ENCODE measurements around the gene MCHR1.
"Not testable (repeated sequence)": the region's sequence is repeated elsewhere in the genome, so short reads cannot be mapped to it uniquely, and the experiment has no call there.

MCHR1 gene

GRCh38 chr22:40679249-40679963, at the start of gene MCHR1:
Gene MCHR1 (plus strand): TSS chr22:40679484. CDS start chr22:40679653, 169 bp downstream.
- no peak for DNase-seq (ENCODE audit: low read depth)

GRCh38 chr22:40631925-40632324, 47.4 kb upstream of the MCHR1 start:
- no peak for DNase-seq (ENCODE audit: low read depth)

- DNase-seq (ENCODE audit: low read depth), result no peak
Observed at GRCh38 chr22:40633036-40633435, 46.2 kb upstream of the MCHR1 start.

- no peak for DNase-seq (ENCODE audit: low read depth)
Observed at GRCh38 chr22:40634119-40634903, 45.0 kb upstream of the MCHR1 start.

GRCh38 chr22:40635043-40635939, 44.0 kb upstream of the MCHR1 start:
- no peak for DNase-seq (ENCODE audit: low read depth)

GRCh38 chr22:40635940-40636379, 43.3 kb upstream of the MCHR1 start:
- DNase-seq (ENCODE audit: low read depth), result no peak

- peak; percentile 100 for DNase-seq (ENCODE audit: low read depth)
Observed at GRCh38 chr22:40636380-40637182, 42.7 kb upstream of the MCHR1 start, which contains the start of gene MRTFA. Gene MRTFA (minus strand): TSS chr22:40636719.

GRCh38 chr22:40637183-40638150, 41.8 kb upstream of the MCHR1 start:
- DNase-seq (ENCODE audit: low read depth), result no peak

GRCh38 chr22:40638261-40638660, 41.0 kb upstream of the MCHR1 start:
- DNase-seq (ENCODE audit: low read depth), result no peak

- no peak for DNase-seq (ENCODE audit: low read depth)
Observed at GRCh38 chr22:40641269-40641668, 38.0 kb upstream of the MCHR1 start.

- no peak for DNase-seq (ENCODE audit: low read depth)
Observed at GRCh38 chr22:40642316-40642715, 37.0 kb upstream of the MCHR1 start.

GRCh38 chr22:40645579-40646197, 33.6 kb upstream of the MCHR1 start:
- no peak for DNase-seq (ENCODE audit: low read depth)

GRCh38 chr22:40648386-40648785, 30.9 kb upstream of the MCHR1 start:
- DNase-seq (ENCODE audit: low read depth), result no peak

- no peak for DNase-seq (ENCODE audit: low read depth)
Observed at GRCh38 chr22:40651057-40651456, 28.2 kb upstream of the MCHR1 start.

- DNase-seq (ENCODE audit: low read depth), result peak; percentile 99
Observed at GRCh38 chr22:40651563-40652501, 27.5 kb upstream of the MCHR1 start.

- DNase-seq (ENCODE audit: low read depth), result no peak
Observed at GRCh38 chr22:40653361-40653760, 25.9 kb upstream of the MCHR1 start.

GRCh38 chr22:40654522-40655167, 24.6 kb upstream of the MCHR1 start:
- peak; percentile 55 for DNase-seq (ENCODE audit: low read depth)

GRCh38 chr22:40655941-40656340, 23.3 kb upstream of the MCHR1 start:
- not testable (repeated sequence) for DNase-seq (ENCODE audit: low read depth)
